Measurements from ENCODE around the gene PDE8A.

DNA sequence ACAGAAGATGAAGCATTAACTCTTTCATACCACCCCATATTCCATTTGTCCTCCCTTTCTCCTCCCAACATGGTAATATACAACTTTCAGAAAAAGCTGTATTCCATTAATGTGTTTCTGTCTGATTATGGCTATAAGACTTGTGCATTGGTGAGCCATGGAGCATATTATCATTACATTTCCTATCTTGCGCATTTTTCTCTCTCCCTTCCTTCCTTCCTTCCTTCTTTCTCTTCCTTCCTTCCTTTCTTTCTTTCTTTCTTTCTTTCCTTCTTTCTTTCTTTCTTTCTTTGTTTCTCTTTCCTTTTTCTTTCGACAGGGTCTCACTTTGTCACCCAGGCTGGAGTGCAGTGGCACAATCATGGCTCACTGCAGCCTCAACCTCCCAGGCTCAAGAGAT, 25.5 kb upstream of the PDE8A start:
- TF ChIP-seq EZH2 (IDR thresholded peaks at IDR 0.05) (no peak), CTCF (IDR thresholded peaks at IDR 0.05) (no peak), EZH2phosphoT487 (IDR thresholded peaks at IDR 0.05) (no peak)

Measured in neural progenitor cell (in vitro differentiated cells).